ENCODE results near the gene TMEM86A.

The TMEM86A gene

GRCh38 chr11:18700872-18701271, 2.3 kb downstream of the TMEM86A start:
- DNase-seq = no peak

- no peak for DNase-seq
These were observed 3.1 kb downstream of the TMEM86A start for GRCh38 chr11:18701614-18702216.

GRCh38 chr11:18703001-18703763, 4.6 kb downstream of the TMEM86A start:
- DNase-seq = no peak

GRCh38 chr11:18704045-18704645, 5.6 kb downstream of the TMEM86A start:
- no peak for DNase-seq

GRCh38 chr11:18704698-18705097, 6.1 kb downstream of the TMEM86A start:
- no peak for DNase-seq

- DNase-seq = no peak
These were observed 7.2 kb downstream of the TMEM86A start for GRCh38 chr11:18705651-18706281.

- DNase-seq = peak; percentile 56
These were observed 8.0 kb downstream of the TMEM86A start for GRCh38 chr11:18706330-18707243.

GRCh38 chr11:18707811-18708340, 9.3 kb downstream of the TMEM86A start:
- DNase-seq = no peak

- DNase-seq = no peak
These were observed 10.8 kb downstream of the TMEM86A start for GRCh38 chr11:18709414-18709813.

GRCh38 chr11:18710545-18710944, 12.0 kb downstream of the TMEM86A start:
- no peak for DNase-seq

GRCh38 chr11:18713646-18714442, 15.3 kb downstream of the TMEM86A start:
- no peak for DNase-seq

- DNase-seq = no peak
These were observed 15.8 kb downstream of the TMEM86A start for GRCh38 chr11:18714443-18714780.

GRCh38 chr11:18715476-18715875, 16.9 kb downstream of the TMEM86A start:
- DNase-seq = no peak

- no peak for DNase-seq
These were observed 21.7 kb downstream of the TMEM86A start for GRCh38 chr11:18720091-18720807.

- DNase-seq = peak; percentile 76
These were observed 22.4 kb downstream of the TMEM86A start for GRCh38 chr11:18720808-18721560.

GRCh38 chr11:18721561-18722292, 23.1 kb downstream of the TMEM86A start:
- peak; percentile 51 for DNase-seq

- DNase-seq = no peak
These were observed 23.7 kb downstream of the TMEM86A start for GRCh38 chr11:18722293-18722637.

- DNase-seq = no peak
These were observed 25.4 kb downstream of the TMEM86A start for GRCh38 chr11:18723991-18724390.

GRCh38 chr11:18726040-18726439, 27.5 kb downstream of the TMEM86A start, which contains the start of gene IGSF22:
TSS of gene IGSF22 (minus strand) at chr11:18726188. CDS start at chr11:18724236, 1,952 bp downstream.
- DNase-seq = no peak
